ENCODE results near the gene TPM2.

The TPM2 gene

DNA sequence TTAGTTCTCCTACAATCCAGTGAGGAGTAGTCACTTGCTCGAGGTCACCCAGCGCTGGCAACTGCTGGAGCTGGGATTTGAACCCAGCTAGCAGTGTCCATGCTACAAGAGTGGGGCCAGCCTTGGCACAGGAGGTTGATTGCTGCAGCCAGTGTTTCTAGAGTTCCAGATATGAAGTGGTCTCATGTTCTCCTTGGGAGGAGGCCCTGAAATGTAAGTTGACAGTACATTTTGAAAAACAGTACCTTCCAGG, 30.8 kb downstream of the TPM2 start:
- peak; percentile 4 for ATAC-seq
- TF ChIP-seq PPARA (CRISPR knock-in tag; IDR thresholded peaks at IDR 0.05; ENCODE audit: borderline replicate concordance) (no peak), RARB (CRISPR knock-in tag; IDR thresholded peaks at IDR 0.05) (no peak), BACH2 (CRISPR knock-in tag; IDR thresholded peaks at IDR 0.05; ENCODE audit: borderline replicate concordance) (no peak), OSR1 (CRISPR knock-in tag; IDR thresholded peaks at IDR 0.05) (no peak), TCF4 (CRISPR knock-in tag; IDR thresholded peaks at IDR 0.05; ENCODE audit: borderline replicate concordance) (no peak), ARNTL (CRISPR knock-in tag; IDR thresholded peaks at IDR 0.05; ENCODE audit: borderline replicate concordance, low read depth) (no peak), ZNF8 (CRISPR knock-in tag; IDR thresholded peaks at IDR 0.05) (no peak), TOX (CRISPR knock-in tag; IDR thresholded peaks at IDR 0.05; ENCODE audit: borderline replicate concordance) (no peak), ISL1 (CRISPR knock-in tag; IDR thresholded peaks at IDR 0.05) (no peak)
- TF ChIP-seq, protein P1, sequence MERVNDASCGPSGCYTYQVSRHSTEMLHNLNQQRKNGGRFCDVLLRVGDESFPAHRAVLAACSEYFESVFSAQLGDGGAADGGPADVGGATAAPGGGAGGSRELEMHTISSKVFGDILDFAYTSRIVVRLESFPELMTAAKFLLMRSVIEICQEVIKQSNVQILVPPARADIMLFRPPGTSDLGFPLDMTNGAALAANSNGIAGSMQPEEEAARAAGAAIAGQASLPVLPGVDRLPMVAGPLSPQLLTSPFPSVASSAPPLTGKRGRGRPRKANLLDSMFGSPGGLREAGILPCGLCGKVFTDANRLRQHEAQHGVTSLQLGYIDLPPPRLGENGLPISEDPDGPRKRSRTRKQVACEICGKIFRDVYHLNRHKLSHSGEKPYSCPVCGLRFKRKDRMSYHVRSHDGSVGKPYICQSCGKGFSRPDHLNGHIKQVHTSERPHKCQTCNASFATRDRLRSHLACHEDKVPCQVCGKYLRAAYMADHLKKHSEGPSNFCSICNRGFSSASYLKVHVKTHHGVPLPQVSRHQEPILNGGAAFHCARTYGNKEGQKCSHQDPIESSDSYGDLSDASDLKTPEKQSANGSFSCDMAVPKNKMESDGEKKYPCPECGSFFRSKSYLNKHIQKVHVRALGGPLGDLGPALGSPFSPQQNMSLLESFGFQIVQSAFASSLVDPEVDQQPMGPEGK (CRISPR knock-in tag; IDR thresholded peaks at IDR 0.05; ENCODE audit: borderline replicate concordance) = no peak
- TF ChIP-seq, protein P2, sequence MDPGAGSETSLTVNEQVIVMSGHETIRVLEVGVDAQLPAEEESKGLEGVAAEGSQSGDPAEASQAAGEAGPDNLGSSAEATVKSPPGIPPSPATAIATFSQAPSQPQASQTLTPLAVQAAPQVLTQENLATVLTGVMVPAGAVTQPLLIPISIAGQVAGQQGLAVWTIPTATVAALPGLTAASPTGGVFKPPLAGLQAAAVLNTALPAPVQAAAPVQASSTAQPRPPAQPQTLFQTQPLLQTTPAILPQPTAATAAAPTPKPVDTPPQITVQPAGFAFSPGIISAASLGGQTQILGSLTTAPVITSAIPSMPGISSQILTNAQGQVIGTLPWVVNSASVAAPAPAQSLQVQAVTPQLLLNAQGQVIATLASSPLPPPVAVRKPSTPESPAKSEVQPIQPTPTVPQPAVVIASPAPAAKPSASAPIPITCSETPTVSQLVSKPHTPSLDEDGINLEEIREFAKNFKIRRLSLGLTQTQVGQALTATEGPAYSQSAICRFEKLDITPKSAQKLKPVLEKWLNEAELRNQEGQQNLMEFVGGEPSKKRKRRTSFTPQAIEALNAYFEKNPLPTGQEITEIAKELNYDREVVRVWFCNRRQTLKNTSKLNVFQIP (CRISPR knock-in tag; IDR thresholded peaks at IDR 0.05; ENCODE audit: borderline replicate concordance, low read depth) = no peak

DNA sequence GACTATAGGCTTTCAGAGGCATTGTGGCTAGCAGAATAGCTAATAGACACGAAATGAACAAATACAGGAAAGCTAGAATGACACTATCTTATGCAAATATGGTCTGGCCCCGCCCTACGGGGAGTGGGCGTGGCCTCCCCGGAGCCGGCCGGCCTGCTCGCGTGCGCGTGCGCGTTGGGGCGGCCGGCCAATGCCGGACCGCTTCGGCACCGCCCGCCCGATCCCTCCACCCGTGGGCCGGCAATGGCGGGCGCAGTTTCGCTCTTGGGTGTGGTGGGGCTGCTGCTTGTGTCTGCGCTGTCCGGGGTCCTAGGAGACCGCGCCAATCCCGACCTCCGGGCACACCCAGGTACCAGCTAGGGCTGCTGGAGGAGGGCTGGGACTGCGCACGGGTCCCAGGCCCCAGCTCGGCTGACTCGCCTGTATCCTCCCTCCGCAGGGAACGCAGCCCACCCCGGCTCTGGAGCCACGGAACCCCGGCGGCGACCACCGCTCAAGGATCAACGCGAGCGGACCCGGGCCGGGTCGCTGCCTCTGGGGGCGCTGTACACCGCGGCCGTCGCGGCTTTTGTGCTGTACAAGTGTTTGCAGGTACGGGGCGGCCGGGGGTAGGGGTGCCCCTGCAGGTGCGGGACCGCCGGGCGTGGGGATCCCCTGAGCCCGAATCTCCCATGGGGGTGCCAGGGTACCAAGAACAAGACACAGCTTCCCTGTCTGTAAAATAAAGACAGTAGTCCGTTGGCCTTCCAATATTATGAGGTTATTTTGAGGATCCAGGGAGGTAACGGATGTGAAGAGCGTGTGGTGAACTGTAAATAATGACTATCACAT, 31.4 kb downstream of the TPM2 start, which contains the start of gene CCDC107:
CCDC107 (plus strand) TSS at position 156 of the 831 bp plus-strand sequence; CDS start at position 244, 88 bp downstream.
- ATAC-seq = peak; percentile 70
- 0 out of 2 replicates have a peak, but pooled peaks have one; percentile 49 for TF ChIP-seq ZFP3 (CRISPR knock-in tag; IDR thresholded peaks at IDR 0.05)
- 0 out of 2 replicates have a peak, but pooled peaks have one; percentile 12 for TF ChIP-seq ARNTL (CRISPR knock-in tag; IDR thresholded peaks at IDR 0.05; ENCODE audit: borderline replicate concordance, low read depth)
- TF ChIP-seq BACH2 (CRISPR knock-in tag; IDR thresholded peaks at IDR 0.05; ENCODE audit: borderline replicate concordance) = no peak
- no peak for TF ChIP-seq ISL1 (CRISPR knock-in tag; IDR thresholded peaks at IDR 0.05)
- TF ChIP-seq ZNF70 (CRISPR knock-in tag; IDR thresholded peaks at IDR 0.05) = no peak; the same call in 1 of the 2 replicates
- TF ChIP-seq ZNF8 (CRISPR knock-in tag; IDR thresholded peaks at IDR 0.05) = no peak

DNA sequence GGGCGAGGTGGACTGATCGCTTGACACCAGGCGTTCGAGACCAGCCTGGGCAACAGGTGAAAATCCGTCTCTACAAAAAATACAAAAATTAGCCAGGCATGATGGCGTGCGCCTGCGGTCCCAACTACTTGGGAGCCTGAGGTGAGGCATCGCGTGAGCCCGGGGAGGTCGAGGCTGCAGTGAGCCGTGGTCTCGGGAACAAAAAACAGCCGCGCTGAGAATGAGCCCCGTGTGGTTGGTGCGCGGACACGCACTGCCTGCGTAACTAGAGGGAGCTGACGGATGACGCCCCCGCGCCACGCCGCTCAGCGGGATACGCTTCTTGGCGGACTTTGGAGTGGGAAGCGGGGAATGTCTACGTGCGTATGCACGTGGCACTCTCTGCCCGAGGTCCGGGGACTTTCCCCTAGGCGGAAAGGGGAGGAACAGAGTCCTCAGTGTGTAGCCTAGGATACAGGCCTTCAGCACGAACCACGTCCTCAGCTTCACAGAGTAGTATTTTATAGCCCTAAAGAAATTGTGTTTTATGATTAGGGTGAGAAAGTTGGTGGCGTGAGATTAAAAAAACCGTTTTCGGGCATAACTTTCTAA, 32.1 kb downstream of the TPM2 start, which contains the start of gene RMRP:
RMRP (minus strand) TSS at position 474 of the 591 bp plus-strand sequence.
- ATAC-seq = peak; percentile 95
- TF ChIP-seq SNAI2 (CRISPR knock-in tag; IDR thresholded peaks at IDR 0.05) = 0 out of 2 replicates have a peak, but pooled peaks have one; percentile 43
- no peak for TF ChIP-seq ISL1 (CRISPR knock-in tag; IDR thresholded peaks at IDR 0.05)
- TF ChIP-seq ZFP3 (CRISPR knock-in tag; IDR thresholded peaks at IDR 0.05) = peak; percentile 39; the same call in 1 of the 2 replicates
- no peak for TF ChIP-seq BACH2 (CRISPR knock-in tag; IDR thresholded peaks at IDR 0.05; ENCODE audit: borderline replicate concordance)

DNA sequence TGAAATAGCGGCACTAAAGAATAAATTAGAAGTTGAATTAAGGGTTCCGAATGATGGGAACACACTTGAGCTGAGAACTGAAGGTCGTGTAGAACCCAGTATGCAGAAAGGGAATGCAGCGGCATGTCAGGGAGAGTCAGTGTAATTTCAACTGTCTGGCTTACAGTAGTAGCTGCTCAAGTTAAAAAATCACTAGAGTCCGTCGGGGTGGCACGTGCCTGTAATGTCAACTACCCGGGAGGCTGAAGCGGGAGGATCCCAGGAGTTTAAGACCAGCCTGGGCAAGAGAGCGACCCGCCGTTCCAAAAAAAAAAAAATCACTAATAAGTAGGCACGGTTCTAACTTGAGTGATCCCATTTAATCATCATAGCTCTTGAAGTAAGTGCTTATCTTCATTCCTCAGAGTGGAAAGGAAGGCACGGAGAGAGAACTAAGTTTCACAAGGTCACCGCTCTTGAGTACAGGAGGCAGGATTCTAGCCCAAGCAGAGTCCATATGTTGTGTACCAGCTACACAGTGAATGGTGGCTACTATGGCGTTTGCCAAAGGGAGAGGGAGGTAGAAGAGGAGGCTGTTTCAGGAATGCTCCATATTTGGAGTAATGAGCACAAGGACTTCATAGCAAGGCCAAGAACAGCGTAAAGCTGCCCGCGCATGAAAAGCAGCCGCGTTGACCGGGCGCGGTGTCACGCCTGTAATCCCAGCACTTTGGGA, 32.7 kb downstream of the TPM2 start:
- no peak for TF ChIP-seq ISL1 (CRISPR knock-in tag; IDR thresholded peaks at IDR 0.05)
- TF ChIP-seq, protein P2 (CRISPR knock-in tag; IDR thresholded peaks at IDR 0.05; ENCODE audit: borderline replicate concordance, low read depth) = no peak
- no peak for TF ChIP-seq ZNF8 (CRISPR knock-in tag; IDR thresholded peaks at IDR 0.05)
- no peak for TF ChIP-seq ZFP3 (CRISPR knock-in tag; IDR thresholded peaks at IDR 0.05)
- no peak for TF ChIP-seq BACH2 (CRISPR knock-in tag; IDR thresholded peaks at IDR 0.05; ENCODE audit: borderline replicate concordance)
- TF ChIP-seq ZNF70 (CRISPR knock-in tag; IDR thresholded peaks at IDR 0.05) = no peak
- TF ChIP-seq CSRNP3 (CRISPR knock-in tag; IDR thresholded peaks at IDR 0.05) = no peak
- no peak for TF ChIP-seq ESRRG (CRISPR knock-in tag; IDR thresholded peaks at IDR 0.05)
- TF ChIP-seq ZC3H10 (CRISPR knock-in tag; IDR thresholded peaks at IDR 0.05) = no peak
- TF ChIP-seq SNAI2 (CRISPR knock-in tag; IDR thresholded peaks at IDR 0.05) = no peak
- ATAC-seq = peak; percentile 26
